ENCODE data around the gene ATP13A2. TPM values are rescaled to one million over a fixed set of nuclear protein-coding genes. Genes with fewer than 3 reads are reported as not detected.
A peak's percentile ranks its signal among the peaks of the same experiment; 100 is the strongest.

Gene ATP13A2
- polyA plus RNA-seq, 3 donors, result 17.6 to 37.8 (median 19.5) TPM

GRCh38 chr1:16961297-16962133 is 50.2 kb downstream of the ATP13A2 start:
- Mint-ChIP-seq H3K36me3 (peaks cover 15% of the 10 kb centered on the region in 2 donors), H3K4me1 (peaks cover 7% of the 10 kb centered on the region), H3K27ac (no peak overlapping the region), H3K4me3 (peak overlapping the region; percentile 68 to 79), H3K9me3 (no peaks in the 10 kb centered on the region), H3K27me3 (ENCODE audit: low read depth in 3 of 3) (peaks cover 0 to 6% (median 5%) of the 10 kb centered on the region in 3 donors)
- Histone ChIP-seq H3K79me2 (ENCODE audit: insufficient read depth, low read length) (no peaks in the 10 kb centered on the region), H3K9me3 (replicated peaks in 1 of 2; ENCODE audit: control insufficient read depth in 1 of 2, insufficient read depth in 1 of 2, low read length in 2 of 2) (no peaks in the 10 kb centered on the region), H3K27me3 (ENCODE audit: control insufficient read depth in 2 of 2, insufficient read depth in 2 of 2, low read length in 2 of 2) (no peaks in the 10 kb centered on the region), H3K4me3 (replicated peaks in 1 of 3; ENCODE audit: low read depth in 2 of 3, low read length in 3 of 3) (peak overlapping the region in 1 of 3 experiments; percentile 53), H3K4me1 (ENCODE audit: control insufficient read depth in 1 of 2, insufficient read depth in 2 of 2, low read length in 2 of 2) (peaks cover 4 to 10% of the 10 kb centered on the region in 2 donors), H3K36me3 (replicated peaks in 1 of 2; ENCODE audit: control insufficient read depth in 1 of 2, insufficient read depth in 2 of 2, low read length in 2 of 2) (peaks cover 0 to 4% of the 10 kb centered on the region in 2 donors), H3K9ac (ENCODE audit: insufficient read depth, low read length, poor library complexity, severe bottlenecking) (peak overlapping the region; percentile 32), H3K4me2 (replicated peaks; ENCODE audit: extremely low read depth, low read length, poor library complexity, severe bottlenecking) (peak overlapping the region; percentile 71), H4K20me1 (ENCODE audit: insufficient read depth, low read length) (no peaks in the 10 kb centered on the region), H2AFZ (ENCODE audit: insufficient read depth, low read depth, low read length, poor library complexity, severe bottlenecking) (peak overlapping the region; percentile 53), H3K27ac (ENCODE audit: low read depth in 1 of 2, low read length in 2 of 2) (no peak overlapping the region)
- TF ChIP-seq CTCF (IDR thresholded peaks at IDR 0.05), result no peak
- intact Hi-C loops (cut with micrococcal nuclease), result loop anchor here in 1 of 2 donors (5.0 kb wide), 1 partner anchor 86 kb away; no protein-coding TSS in a partner anchor
- WGBS (ENCODE audit: insufficient coverage), result 91% methylated on average over 4 of the region's 14 CpGs
- no peak for DNase-seq

- 4% methylated on average over 47 of the region's 57 CpGs for WGBS (ENCODE audit: insufficient coverage)
These were observed 51.0 kb downstream of the ATP13A2 start for GRCh38 chr1:16960560-16961296.

More at GRCh38 chr1:16960560-16961296, 51.0 kb downstream of the ATP13A2 start:
- no peaks in the 10 kb centered on the region for H3K79me2 ChIP-seq (ENCODE audit: insufficient read depth, low read length)
- peaks cover 4 to 10% of the 10 kb centered on the region in 2 donors for H3K4me1 ChIP-seq (ENCODE audit: control insufficient read depth in 1 of 2, insufficient read depth in 2 of 2, low read length in 2 of 2)
- H3K27me3 ChIP-seq (ENCODE audit: control insufficient read depth in 2 of 2, insufficient read depth in 2 of 2, low read length in 2 of 2), result no peaks in the 10 kb centered on the region
- peak overlapping the region; percentile 53 for H2AFZ ChIP-seq (ENCODE audit: insufficient read depth, low read depth, low read length, poor library complexity, severe bottlenecking)
- H3K9me3 ChIP-seq (replicated peaks in 1 of 2; ENCODE audit: control insufficient read depth in 1 of 2, insufficient read depth in 1 of 2, low read length in 2 of 2), result no peaks in the 10 kb centered on the region
- DNase-seq, result peak; percentile 43 to 59 (median 53)
- H3K4me2 ChIP-seq (replicated peaks; ENCODE audit: extremely low read depth, low read length, poor library complexity, severe bottlenecking), result peak overlapping the region; percentile 71
- Mint-ChIP-seq H3K4me3 (peak overlapping the region; percentile 68 to 79), H3K4me1 (peaks cover 7% of the 10 kb centered on the region), H3K9me3 (no peaks in the 10 kb centered on the region), H3K27me3 (ENCODE audit: low read depth in 3 of 3) (peaks cover 0 to 6% (median 5%) of the 10 kb centered on the region in 3 donors), H3K36me3 (peaks cover 8% of the 10 kb centered on the region in 2 donors), H3K27ac (no peak overlapping the region)
- no peaks in the 10 kb centered on the region for H4K20me1 ChIP-seq (ENCODE audit: insufficient read depth, low read length)
- H3K36me3 ChIP-seq (replicated peaks in 1 of 2; ENCODE audit: control insufficient read depth in 1 of 2, insufficient read depth in 2 of 2, low read length in 2 of 2), result peaks cover 0 to 2% of the 10 kb centered on the region in 2 donors
- H3K4me3 ChIP-seq (replicated peaks in 1 of 3; ENCODE audit: low read depth in 2 of 3, low read length in 3 of 3), result peak overlapping the region in 1 of 3 experiments; percentile 53
- TF ChIP-seq CTCF (IDR thresholded peaks at IDR 0.05), result peak; percentile 85
- H3K9ac ChIP-seq (ENCODE audit: insufficient read depth, low read length, poor library complexity, severe bottlenecking), result peak overlapping the region; percentile 32
- no peak overlapping the region for H3K27ac ChIP-seq (ENCODE audit: low read depth in 1 of 2, low read length in 2 of 2)
- intact Hi-C loops (cut with micrococcal nuclease), result loop anchor here in 1 of 2 donors (5.0 kb wide), 1 partner anchor 87 kb away; no protein-coding TSS in a partner anchor
